Measurements from ENCODE around the gene DEPDC5. TPM values are rescaled to one million over a fixed set of nuclear protein-coding genes. Genes with fewer than 3 reads are reported as not detected.

The DEPDC5 gene
- total and polyA plus RNA-seq, 9 of the 15 experiments (the other 6 are each of a cell fraction or from before 2014, with no cell fraction given), result 2.3 to 12.3 (median 10.7) TPM

DNA sequence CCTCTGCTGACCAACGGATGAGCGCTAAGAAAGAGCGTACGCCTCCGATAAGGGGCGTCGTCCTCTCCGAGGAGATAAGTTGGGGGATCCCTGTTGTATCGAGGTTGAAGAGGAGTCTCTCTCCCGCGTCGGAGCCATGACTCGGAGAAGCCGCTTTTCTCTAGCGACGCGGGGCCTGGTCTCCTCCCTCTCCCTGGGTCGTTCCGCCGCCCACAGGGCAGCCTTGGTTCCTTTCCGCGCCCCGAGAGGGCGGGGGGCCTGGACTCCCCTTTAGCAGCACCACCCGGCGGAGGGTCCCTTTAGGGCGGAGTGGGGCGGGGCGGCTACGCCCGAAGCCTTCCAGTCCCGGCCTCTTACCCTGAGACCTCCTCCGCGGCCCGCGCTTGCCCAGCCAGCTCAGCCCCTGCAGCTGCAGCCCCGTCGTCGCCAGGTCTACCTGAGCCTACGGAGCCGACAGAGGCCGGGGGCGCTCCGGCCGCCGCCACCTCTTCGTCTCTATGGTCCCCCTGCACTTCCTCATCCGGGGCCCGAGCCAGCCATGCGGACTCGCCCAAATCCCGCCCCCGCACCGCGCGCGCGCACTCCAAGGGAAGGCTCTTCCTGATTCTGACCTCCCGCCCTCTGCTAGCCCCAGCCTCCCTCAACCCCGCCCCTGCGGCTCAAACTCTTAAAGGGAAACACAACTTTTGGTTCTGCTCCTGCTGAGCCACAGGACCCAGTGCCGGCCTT, 4.0 kb upstream of the DEPDC5 start, which contains the start of gene PRR14L (continued):
- TF ChIP-seq, protein P1, sequence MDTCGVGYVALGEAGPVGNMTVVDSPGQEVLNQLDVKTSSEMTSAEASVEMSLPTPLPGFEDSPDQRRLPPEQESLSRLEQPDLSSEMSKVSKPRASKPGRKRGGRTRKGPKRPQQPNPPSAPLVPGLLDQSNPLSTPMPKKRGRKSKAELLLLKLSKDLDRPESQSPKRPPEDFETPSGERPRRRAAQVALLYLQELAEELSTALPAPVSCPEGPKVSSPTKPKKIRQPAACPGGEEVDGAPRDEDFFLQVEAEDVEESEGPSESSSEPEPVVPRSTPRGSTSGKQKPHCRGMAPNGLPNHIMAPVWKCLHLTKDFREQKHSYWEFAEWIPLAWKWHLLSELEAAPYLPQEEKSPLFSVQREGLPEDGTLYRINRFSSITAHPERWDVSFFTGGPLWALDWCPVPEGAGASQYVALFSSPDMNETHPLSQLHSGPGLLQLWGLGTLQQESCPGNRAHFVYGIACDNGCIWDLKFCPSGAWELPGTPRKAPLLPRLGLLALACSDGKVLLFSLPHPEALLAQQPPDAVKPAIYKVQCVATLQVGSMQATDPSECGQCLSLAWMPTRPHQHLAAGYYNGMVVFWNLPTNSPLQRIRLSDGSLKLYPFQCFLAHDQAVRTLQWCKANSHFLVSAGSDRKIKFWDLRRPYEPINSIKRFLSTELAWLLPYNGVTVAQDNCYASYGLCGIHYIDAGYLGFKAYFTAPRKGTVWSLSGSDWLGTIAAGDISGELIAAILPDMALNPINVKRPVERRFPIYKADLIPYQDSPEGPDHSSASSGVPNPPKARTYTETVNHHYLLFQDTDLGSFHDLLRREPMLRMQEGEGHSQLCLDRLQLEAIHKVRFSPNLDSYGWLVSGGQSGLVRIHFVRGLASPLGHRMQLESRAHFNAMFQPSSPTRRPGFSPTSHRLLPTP (IDR thresholded peaks at IDR 0.05; ENCODE audit: borderline replicate concordance, extremely low read depth, insufficient read length), result no peak
- no peak for TF ChIP-seq POLR3G (IDR thresholded peaks at IDR 0.05; ENCODE audit: extremely low read depth, insufficient read length, insufficient replicate concordance)
- no peak for TF ChIP-seq SRSF7 (optimal IDR thresholded peaks at IDR 0.05; ENCODE audit: low read depth, low read length)
- TF ChIP-seq WHSC1 (IDR thresholded peaks at IDR 0.05; ENCODE audit: low read length), result no peak
- TF ChIP-seq GTF2F1 (IDR thresholded peaks at IDR 0.05; ENCODE audit: low read depth, low read length), result no peak
- TF ChIP-seq NR2C2 (CRISPR knock-in tag; IDR thresholded peaks at IDR 0.05), result no peak
- TF ChIP-seq NR2C2 (tag; IDR thresholded peaks at IDR 0.05), result peak; percentile 90
- peak; percentile 13 for TF ChIP-seq KAT2B (IDR thresholded peaks at IDR 0.05; ENCODE audit: low read depth, low read length)
- no peak for TF ChIP-seq CREB1 (IDR thresholded peaks at IDR 0.05)
- no peak for TF ChIP-seq CREB1 (CRISPR knock-in tag; IDR thresholded peaks at IDR 0.05)
- TF ChIP-seq ZNF778 (CRISPR knock-in tag; IDR thresholded peaks at IDR 0.05), result no peak
- no peak for TF ChIP-seq DDX20 (tag; IDR thresholded peaks at IDR 0.05; ENCODE audit: low read depth)
- no peak for TF ChIP-seq KDM2B (CRISPR knock-in tag; IDR thresholded peaks at IDR 0.05)
- TF ChIP-seq ZNF217 (CRISPR knock-in tag; IDR thresholded peaks at IDR 0.05), result no peak
- no peak for TF ChIP-seq NUFIP1 (IDR thresholded peaks at IDR 0.05; ENCODE audit: partially characterized antibody)
- no peak for TF ChIP-seq FOXK2 (conservative IDR thresholded peaks at IDR 0.05 in 1 of 2, IDR thresholded peaks at IDR 0.05 in 1 of 2; ENCODE audit: low read depth in 2 of 2)
- TF ChIP-seq BACH1 (tag; IDR thresholded peaks at IDR 0.05), result no peak
- TF ChIP-seq LCOR (CRISPR knock-in tag; IDR thresholded peaks at IDR 0.05), result peak; percentile 40; the same call in 1 of the 2 replicates
- no peak for TF ChIP-seq ID3 (CRISPR knock-in tag; IDR thresholded peaks at IDR 0.05)
- TF ChIP-seq ID3 (tag; IDR thresholded peaks at IDR 0.05), result peak; percentile 67; the same call in 1 of the 2 replicates
- TF ChIP-seq HMG20A (CRISPR knock-in tag; conservative IDR thresholded peaks at IDR 0.05), result no peak
- TF ChIP-seq, protein P2, sequence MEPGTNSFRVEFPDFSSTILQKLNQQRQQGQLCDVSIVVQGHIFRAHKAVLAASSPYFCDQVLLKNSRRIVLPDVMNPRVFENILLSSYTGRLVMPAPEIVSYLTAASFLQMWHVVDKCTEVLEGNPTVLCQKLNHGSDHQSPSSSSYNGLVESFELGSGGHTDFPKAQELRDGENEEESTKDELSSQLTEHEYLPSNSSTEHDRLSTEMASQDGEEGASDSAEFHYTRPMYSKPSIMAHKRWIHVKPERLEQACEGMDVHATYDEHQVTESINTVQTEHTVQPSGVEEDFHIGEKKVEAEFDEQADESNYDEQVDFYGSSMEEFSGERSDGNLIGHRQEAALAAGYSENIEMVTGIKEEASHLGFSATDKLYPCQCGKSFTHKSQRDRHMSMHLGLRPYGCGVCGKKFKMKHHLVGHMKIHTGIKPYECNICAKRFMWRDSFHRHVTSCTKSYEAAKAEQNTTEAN (CRISPR knock-in tag; IDR thresholded peaks at IDR 0.05), result 0 out of 2 replicates have a peak, but pooled peaks have one; percentile 51
- peak; percentile 100 for TF ChIP-seq SPI1 (IDR thresholded peaks at IDR 0.05; ENCODE audit: borderline replicate concordance, low read depth, low read length)
- no peak for TF ChIP-seq RAD51 (IDR thresholded peaks at IDR 0.05; ENCODE audit: borderline replicate concordance, low read depth)
- TF ChIP-seq FOXA1 (IDR thresholded peaks at IDR 0.05; ENCODE audit: borderline replicate concordance), result no peak

Measured in K562 (cell line).